HG02571 (cell line): ENCODE data around the gene EEF2.

Source experiments
- ATAC-seq: cut with Tn5 transposase; IDR thresholded peaks from one replicate; pipeline ENCODE4 v1.9.1; 2021; ENCODE audit warnings: mild to moderate bottlenecking, moderate library complexity; ENCODE audit not compliant: unreplicated experiment

Gene EEF2

DNA sequence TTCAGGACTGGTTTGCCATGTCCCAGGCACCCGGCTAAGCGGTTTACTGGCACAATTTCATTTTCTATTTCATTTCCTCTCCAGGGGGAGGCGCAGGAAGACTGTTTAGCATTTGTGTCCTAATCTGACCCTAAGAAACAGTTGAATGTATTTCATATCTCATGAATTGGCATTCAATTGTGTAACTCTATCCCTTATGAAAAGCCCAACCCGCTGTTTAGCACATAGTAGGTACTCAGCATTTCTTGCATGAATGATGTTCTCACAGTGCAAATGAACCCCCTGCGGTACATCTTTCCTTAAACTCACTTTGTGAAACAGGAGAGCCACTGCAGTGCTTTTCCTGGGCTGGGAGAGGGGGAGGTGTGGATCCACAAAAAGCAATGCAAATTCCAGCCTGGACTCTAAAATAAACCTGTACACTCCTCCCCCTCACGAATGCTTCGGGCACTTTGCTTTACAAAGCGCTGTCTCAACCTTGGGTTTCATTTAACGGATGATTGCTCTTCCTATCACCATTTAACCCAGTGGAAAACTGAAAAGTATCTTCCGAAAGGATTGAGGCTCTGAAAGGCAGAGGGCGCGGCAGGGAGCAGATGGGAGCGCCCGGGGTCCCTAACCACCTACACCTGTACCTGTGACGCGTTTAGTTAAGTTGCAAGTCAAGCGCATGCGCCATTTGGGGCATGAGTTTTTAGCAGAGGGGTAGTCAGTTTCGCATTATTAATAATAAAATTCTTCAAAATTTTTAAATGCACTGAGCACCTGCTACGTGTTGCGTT, 1.2 kb upstream of the EEF2 start:
- ATAC-seq = no peak

DNA sequence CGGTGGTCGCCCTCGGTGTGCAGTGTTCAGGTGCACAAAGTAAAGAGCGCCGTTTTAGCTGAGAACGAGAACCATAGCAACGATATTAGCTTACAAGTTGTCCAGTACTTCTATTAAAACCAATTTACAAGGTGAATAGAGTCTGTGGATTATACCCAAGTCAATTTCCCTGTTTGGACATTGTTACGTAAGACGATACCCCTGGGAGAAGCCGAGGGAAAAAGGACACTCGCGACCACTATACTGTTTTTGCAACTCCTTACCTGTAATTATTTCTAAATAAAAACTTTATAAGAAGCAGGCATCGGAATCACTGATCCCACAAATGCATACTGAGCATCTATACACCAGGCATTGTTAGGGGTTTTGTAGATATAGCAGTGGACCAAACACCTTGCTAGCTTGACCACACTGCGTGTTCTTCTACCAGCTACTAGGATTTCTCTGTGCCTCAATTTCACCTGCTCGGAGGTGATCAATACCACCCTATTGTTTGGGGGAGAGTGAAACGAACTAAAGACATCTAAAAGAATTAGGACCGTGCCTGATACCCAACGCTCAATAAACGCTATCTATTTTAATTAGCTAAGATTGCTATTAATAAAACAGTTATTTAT, 488 bp upstream of the EEF2 start:
- ATAC-seq = no peak

DNA sequence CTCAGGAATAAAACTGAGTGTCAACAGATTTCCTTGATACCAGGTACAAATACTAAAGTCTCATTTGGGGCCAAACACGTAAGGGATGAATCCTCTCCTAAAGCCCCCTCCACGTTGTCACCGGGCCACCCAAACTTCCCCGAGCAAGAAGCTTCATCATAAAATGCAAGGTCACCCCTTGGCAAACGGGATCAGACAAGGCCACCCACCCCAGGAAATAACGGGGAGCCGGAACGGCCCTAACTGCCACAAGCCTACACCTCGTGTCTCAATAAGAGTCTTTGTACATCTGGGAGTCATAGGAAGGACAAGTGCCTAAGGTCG, 717 bp downstream of the EEF2 start:
- ATAC-seq = no peak

DNA sequence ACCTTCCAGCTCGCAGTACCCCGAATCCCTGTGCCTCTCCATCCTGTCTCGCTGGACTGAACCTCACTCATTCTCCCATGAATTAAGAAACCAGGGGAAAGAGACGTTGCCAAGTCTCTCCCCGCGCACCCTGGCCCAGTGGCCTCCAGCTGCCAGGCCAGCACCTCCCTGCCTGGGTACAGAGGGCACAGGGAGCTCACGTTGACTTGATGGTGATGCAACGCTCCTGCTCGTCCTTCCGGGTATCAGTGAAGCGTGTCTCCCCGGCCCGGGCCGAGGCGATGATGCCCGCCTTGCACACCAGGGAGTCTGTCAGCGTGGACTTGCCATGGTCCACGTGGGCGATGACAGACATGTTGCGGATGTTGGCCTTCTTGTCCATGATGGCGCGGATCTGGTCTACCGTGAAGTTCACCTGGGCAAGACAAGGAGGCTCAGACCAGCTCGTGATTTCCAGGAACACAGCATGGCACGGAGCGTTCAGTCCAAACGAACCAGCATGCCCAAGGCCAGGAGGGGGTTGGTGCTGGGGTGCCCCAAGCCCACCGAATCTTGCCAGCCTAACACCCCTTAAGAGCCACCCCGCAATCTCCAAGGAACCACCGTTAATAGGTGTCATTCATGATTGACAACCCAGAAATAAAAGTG, 1.2 kb downstream of the EEF2 start:
- ATAC-seq = no peak

DNA sequence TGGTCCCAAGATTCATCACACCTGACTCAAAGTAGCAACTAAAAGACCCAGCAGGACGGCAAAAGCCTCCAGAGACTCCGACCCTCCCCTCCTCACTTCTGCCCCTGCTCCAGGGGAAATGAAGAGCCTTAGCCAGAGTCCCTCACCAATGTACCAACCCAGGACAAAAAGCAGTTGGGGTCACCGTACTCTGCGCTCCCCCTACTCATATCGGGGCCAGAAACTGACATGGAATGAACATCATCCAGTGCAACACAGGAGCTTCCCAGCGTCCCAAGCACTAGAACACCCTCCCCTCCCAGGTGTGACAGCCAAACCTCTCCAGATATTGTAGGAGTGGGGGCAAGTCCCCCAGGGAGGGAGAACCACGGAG, 1.7 kb downstream of the EEF2 start:
- no peak for ATAC-seq

DNA sequence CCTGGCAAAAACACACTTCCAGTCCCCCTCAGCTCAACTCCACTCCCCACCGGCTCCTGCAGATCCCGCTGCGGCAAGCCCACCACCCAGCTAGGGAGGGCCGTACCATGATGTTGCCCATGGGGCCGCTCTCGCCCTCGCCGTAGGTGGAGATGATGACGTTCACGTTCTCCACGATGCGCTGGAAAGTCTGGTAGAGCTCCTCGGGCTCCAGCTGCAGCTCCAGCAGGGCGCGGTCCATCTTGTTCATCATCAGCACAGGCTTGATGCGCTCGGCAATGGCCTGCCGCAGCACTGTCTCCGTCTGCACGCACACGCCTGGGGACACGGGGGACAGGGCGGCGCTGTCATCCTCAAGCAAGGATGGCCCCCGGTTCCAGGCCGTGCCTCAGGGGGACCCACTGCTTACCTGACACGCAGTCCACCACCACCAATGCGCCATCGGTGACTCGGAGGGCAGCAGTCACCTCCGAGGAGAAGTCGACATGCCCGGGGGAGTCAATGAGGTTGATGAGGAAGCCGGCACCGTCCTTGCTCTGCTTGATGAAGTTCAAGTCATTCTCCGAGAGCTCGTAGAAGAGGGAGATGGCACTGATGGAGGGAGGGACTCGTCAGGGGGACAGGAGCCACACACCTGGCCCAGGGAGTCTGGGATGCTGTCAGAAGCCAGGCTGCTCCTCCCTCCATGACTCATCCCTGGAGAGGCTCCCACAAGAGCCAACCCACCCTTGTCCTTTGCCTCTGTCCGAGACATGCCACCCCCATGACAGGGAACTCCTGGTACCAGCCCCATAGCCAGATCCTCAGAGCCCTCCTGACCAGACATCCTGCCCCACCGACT, 2.3 kb downstream of the EEF2 start:
- ATAC-seq = no peak

DNA sequence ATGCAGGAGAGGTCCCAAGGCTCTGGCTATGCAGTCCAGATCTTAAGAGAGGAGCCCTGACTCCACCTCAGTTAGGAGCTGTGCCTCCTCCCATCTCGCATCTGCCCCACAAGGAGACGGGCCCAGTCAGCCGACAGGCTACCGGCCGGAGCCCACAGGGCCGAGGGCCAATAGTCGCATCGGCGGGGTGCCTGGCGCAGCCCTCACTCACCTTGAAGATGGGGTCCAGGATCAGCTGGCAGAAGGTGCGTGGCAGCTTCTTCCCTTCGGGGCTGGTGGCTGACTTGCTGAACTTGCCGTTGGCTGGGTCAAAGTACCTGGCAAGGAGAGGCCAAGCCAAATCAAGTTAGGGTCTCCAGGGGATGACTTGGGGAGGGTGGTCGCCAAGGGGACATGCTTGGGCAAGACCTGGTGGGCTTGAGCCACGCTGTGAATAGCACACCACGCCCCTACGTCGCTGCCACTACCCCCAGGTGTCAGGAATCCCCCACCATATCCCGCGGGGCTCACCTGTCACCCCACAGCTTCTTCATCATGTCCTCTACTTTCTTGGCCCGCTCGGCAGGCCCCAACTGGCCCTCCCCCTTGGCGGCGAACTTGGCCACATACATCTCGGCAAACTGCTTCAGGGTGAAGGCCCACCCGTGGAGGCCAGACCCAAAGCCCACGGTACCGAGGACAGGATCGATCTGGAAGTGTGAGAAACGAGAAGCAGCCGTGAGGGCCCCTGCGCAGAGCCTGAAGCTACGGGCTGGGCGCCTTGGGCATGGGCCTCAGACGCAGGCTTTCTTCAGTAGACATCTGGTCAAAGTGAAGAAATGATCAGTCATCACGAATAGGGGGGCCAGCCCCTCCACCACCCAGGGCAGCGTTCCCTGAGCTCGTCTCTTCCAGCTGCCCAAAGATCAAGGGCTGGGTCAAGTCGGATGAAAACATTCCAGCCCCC, 3.3 kb downstream of the EEF2 start:
- ATAC-seq = no peak

DNA sequence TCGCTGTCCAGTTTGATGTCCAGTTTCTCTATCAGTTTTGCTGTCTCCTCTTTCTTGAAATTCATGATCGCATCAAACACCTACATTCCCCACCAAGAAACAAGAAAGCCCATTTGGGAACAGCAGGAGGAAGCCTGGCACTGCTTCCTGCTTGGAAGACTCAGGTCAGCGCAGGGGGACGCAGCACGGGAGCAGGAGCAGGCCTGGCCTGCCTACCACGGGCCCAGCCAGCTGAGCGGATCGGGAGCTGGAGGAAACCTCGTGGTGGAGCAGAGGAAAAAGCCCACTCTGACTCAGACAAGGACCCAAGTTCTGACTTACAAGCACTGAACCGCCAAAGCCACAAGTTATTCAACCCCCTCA, 3.9 kb downstream of the EEF2 start:
- ATAC-seq = no peak

DNA sequence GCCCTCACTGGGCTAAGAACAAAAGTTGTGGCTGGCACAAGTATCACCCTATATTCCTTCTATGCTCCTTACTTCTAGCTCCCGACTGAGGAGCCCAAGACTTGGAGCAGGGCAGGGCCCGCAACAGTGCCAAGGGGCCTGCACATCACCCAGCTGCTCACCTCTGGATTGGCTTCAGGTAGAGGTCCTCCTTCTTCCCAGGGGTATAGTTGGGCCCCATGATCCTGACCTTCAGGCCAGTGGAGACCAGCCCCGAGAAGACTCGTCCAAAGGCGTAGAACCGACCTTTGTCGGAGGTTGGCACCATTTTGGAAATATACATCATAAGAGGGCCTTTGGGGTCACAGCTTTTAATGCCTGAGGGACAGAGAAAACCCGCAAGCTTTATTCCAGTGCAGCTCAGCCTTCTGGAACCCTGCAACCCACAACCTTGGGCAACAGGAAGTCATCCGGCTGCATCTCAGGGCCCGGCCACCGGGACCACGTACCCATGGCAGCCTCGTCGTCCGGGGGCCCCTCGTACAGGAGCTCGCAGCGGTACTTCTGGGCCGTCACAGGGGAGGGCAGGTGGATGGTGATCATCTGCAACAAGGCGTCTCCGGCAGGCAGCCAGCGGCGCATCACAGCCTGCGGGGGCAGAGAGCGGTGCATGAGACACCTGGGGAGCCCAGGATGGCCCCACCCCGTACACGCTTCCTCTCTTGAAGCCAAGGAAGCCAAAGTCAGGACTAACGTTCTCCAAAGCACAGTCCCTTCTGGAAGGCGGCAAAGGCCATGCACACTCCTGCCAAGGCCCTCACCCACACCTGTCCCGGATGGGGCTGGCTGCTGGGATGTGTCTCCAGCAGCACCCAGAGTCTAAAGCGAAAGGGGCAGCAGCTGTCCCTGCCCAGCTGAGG, 4.7 kb downstream of the EEF2 start:
- no peak for ATAC-seq

DNA sequence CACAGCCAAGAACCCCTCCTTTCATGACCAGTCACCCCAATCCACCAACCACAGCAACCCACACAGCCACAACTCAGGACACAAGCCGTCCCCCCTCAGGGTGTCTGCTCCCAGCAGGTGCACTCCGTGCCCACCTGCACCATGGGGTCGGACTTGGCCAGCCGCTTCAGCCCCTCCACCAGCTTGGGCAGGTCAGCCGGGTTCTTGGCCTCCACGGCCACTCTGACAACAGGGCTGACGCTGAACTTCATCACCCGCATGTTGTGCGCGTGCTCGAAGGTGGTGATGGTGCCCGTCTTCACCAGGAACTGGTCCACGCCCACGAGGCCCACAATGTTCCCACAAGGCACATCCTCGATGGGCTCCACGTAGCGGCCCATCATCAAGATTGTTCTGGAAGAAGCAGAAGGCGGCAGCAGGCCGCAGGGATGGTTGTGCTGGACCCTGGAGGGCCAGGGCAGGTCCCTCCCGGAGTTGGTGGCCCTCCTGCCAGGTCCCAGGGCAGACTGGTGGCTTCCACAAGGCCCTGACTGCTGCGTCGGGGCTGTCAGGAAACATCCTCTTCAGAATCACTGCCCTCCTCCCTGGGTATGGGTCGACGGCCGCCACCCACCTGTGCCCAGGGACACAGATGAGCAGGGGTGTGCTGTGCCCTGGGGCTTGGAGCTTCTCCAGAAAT, 5.5 kb downstream of the EEF2 start:
- no peak for ATAC-seq

DNA sequence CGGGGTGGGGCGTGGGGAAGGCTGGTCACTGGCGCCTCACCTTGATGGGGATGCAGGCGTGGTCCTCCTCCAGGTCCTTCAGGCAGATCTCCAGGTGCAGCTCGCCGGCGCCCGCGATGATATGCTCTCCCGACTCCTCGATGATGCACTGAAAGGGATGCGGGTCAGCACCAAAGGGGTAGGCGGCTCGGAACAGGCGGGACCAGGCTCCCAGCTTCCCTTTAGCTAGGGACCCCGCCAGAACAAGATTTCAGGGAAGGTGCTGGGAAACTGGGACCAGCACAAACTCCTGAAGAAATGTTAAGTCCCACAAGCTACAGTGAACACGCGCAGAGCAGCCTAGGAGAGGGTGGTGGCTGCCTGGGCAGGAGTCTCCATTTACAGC, 6.0 kb downstream of the EEF2 start:
- no peak for ATAC-seq

DNA sequence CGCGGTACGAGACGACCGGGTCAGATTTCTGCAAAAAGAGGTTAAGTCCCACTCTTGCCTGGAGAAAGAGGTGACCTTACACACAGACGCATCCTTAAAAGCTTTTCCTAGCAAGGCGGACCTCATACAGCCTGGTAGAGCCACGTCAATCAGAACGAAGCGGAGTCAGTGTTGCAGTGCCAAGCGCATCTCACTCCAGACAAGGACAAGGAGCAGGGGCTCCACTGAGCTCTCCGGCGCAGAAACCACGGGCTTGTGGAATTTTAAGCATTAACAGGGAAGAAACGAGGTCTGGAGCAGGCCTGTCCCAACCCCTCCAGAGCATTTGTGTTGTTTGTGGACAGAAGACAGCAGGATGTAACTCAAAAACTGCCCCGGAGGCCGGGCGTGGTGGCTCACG, 7.1 kb downstream of the EEF2 start:
- no peak for ATAC-seq

DNA sequence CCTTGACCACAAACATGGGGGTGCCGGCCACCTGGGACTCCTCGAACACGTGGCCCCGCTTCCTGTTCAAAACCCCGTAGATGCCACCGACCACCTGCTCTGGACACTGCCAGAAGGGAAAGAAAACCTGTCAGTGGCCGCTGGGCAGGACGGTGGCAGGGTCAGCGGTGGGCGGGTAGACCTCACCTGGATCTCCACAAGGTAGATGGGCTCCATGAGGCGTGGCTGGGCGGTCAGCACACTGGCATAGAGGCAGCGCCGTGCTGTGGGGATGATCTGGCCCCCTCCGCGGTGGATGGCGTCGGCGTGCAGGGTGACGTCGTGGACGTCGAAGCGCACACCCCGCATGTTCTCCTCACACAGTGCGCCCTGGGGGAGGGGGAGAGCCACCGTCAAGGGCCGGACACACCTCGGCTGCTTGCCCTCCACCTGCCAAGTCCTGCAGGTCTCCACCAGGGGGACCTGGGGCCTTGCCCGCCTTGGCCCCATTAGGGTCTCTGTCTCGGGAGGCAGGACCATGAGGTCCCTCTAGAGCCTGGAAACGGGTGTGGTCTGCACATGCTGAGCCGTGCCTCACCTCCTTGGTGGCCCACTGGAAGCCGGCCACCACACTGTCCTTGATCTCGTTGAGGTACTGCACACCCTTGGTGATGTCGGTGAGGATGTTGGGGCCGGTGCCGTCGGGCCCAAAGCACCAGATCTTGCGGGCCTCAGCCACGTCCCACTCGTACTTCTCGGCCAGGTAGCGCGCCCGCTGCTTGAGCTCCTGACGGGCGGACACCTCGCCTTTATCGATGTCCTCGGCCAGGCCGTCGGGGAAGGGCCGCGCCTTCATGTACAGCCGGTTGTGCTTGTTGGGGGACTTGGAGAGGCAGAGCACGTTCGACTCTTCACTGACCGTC, 7.8 kb downstream of the EEF2 start:
- no peak for ATAC-seq

DNA sequence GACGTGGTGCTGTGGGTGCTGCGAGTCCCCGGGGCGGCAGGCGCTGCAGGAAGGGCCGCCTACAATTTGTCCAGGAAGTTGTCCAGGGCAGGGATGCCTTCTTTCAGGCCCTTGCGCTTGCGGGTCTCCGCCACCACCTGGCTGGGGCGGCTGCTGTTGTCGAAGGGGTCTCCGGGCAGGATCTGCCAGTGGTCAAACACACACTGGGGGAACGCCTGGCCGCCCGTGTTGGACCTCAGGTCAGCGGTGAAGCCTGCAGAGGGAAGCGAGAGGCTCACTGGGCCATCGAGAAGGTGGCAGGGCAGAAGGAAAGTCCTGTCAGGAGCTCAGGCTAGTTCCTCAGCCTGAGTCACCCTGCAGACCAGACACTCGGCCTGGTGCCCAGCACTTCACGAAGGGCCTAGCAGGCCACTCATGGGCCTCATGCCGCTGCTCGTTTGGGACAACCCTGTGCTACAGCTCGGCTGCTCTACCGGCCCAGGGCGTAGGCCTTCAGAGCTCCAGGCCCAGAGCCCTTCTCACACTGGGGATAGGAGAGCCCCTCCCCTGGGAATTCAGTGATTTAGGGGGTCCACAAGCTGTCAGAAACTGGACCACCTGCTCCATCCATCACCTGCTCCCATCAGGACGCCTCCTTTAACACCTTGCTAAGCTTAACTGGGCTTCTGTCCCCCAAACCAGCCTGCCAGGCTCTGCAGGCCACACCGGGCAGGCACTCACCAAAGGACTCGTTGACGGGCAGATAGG, 8.6 kb downstream of the EEF2 start:
- no peak for ATAC-seq

DNA sequence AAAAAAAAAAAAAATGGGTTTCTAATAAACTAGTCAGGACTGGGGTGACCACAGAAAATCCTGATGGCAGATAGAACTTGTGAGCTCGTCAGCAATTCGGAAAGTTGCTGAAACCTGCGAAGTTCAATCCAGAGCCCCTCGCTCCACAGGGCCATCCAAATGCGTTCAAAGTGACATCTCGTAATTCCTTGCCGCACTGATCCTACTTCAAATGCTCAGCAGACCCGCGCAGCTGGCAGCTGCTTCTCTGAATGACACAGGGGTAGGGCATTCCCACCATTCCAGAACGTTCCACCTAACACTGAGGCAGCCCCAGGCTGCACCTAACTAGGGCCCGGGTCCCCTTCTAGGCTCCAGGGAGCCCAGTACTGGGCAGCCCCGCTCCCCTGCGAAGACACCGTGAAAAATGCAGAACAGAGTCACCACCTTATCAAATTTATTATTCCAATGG, 9.6 kb downstream of the EEF2 start:
- ATAC-seq = no peak

DNA sequence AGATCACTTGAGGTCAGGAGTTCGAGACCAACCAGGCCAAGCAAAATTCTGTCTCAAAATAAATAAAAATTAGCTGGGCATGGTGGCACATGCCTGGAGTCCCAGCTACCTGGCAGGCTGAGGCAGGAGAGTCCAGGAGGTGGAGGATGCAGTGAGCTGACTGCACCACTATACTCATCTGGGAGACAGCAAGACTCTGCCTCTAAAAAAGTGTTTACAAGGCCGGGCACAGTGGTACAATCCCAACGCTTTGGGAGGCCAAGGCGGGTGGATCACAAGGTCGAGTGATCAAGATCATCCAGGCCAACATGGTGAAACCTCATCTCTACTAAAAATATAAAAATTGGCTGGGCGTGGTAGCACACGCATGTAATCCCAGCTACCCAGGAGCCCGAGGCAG, 10.1 kb downstream of the EEF2 start:
- no peak for ATAC-seq
